ENCODE data around the gene PARVB. TPM values are rescaled to one million over a fixed set of nuclear protein-coding genes. Genes with fewer than 3 reads are reported as not detected.

PARVB gene
- polyA plus RNA-seq, 12 donors = 28.3 to 50.5 (median 42.6) TPM; not detected in 1

GRCh38 chr22:44211946-44212930 is 188.1 kb downstream of the PARVB start:
- peak; percentile 55 for DNase-seq

- no peak for DNase-seq
Measured at GRCh38 chr22:44212936-44213335, 188.8 kb downstream of the PARVB start.

- no peak for DNase-seq
Measured at GRCh38 chr22:44213489-44214043, 189.5 kb downstream of the PARVB start.

- DNase-seq = no peak
Measured at GRCh38 chr22:44214187-44214586, 190.1 kb downstream of the PARVB start.

- DNase-seq = no peak
Measured at GRCh38 chr22:44214764-44215163, 190.7 kb downstream of the PARVB start.

GRCh38 chr22:44215287-44215686 is 191.2 kb downstream of the PARVB start:
- DNase-seq = no peak

- no peak for DNase-seq
Measured at GRCh38 chr22:44217346-44217745, 193.2 kb downstream of the PARVB start.

GRCh38 chr22:44218071-44218470 is 194.0 kb downstream of the PARVB start:
- DNase-seq = no peak

- no peak for DNase-seq
Measured at GRCh38 chr22:44219101-44219870, 195.2 kb downstream of the PARVB start.

- DNase-seq = no peak
Measured at GRCh38 chr22:44220727-44221680, 196.9 kb downstream of the PARVB start.

GRCh38 chr22:44221710-44222475 is 197.8 kb downstream of the PARVB start:
- no peak for DNase-seq

Other genes with a start within 250 kb of the PARVB start
- 1 to 10 TPM in 7 of 12 donors, under 1 TPM in 3, not detected in 2; 0.58 to 1.6 (median 1.2) TPM for gene EFCAB6, start 212.0 kb upstream of the PARVB start, polyA plus RNA-seq (ENCODE audit: insufficient read length in 12 of 12)
- 1 to 10 TPM in 11 of 12 donors, not detected in 1; 1.3 to 5.5 (median 2.0) TPM for gene SULT4A1, start 161.8 kb upstream of the PARVB start, polyA plus RNA-seq (ENCODE audit: insufficient read length in 12 of 12)
- gene PNPLA5, start 132.3 kb upstream of the PARVB start, polyA plus RNA-seq (ENCODE audit: insufficient read length in 12 of 12) = under 1 TPM in 1 of 12 donors, not detected in 11; 0.07 TPM
- gene PNPLA3, start 100.5 kb upstream of the PARVB start, polyA plus RNA-seq (ENCODE audit: insufficient read length in 12 of 12) = 1 to 10 TPM in 1 of 12 donors, under 1 TPM in 9, not detected in 2; 0.31 to 1.7 (median 0.49) TPM
- 10 to 100 TPM in 11 of 12 donors, not detected in 1; 25.1 to 63.7 (median 53.0) TPM for gene SAMM50, start 68.9 kb upstream of the PARVB start, polyA plus RNA-seq (ENCODE audit: insufficient read length in 12 of 12)
- 1 to 10 TPM in 11 of 12 donors, not detected in 1; 2.1 to 9.1 (median 2.8) TPM for gene PARVG, start 156.6 kb downstream of the PARVB start, polyA plus RNA-seq (ENCODE audit: insufficient read length in 12 of 12)

Data from muscle of arm (tissue), 12 donors.